K562 (cell line): ENCODE measurements around the gene HDAC9. TPM values are rescaled to one million over a fixed set of nuclear protein-coding genes. Genes with fewer than 3 reads are reported as not detected.

Experiments used
- ATAC-seq: fragments of 200-7000 bp; cut with Tn5 transposase; 3 replicates; pipeline ENCODE4 v1.9.1; 2020; ENCODE audit warnings: moderate library complexity
- BruUV-seq: library from RNA; stranded (reverse); fragments of 400-500 nt; replicated peaks from 2 replicates; lab custom pipeline; 2021; lab: Mats Ljungman, UMichigan
- CTCF ChIA-PET: fragments of 300-600 bp; formaldehyde crosslinking; extraction: SDS; loops from one replicate; lab custom pipeline; 2021; ENCODE audit warnings: low intra/inter-chr PET ratio; lab: Yijun Ruan, JAX
- POLR2A ChIA-PET: fragments of 300-600, 350-650 bp; sonication (Branson Sonifier 250); formaldehyde crosslinking; extraction: SDS; loops from one replicate; lab custom pipeline; 2021; ENCODE audit warnings: antibody characterized with exemption, inconsistent platforms; lab: Yijun Ruan, JAX
- DNase-seq, 4 experiments: peaks; one replicate each; pipeline versions ENCODE4 v3.0.0 to v3.0.0-alpha.2; 2011 to 2018; ENCODE audit warnings: low spot score in 3 of 4, mixed read lengths in 3 of 4; ENCODE audit errors: extremely low read depth in 1 of 4
- FAIRE-seq: peaks from 2 replicates; lab custom pipeline; 2011; peaks lifted over from hg19 to GRCh38; lab: Jason Lieb, UNC
- H2AFZ ChIP-seq: 2 replicates; pipeline ENCODE4 v1.6.0; 2011; ENCODE audit warnings: low read depth, low read length, control low read depth, inconsistent platforms
- H3K27ac ChIP-seq: fragments of 200-600 bp; 3 replicates; pipeline ENCODE4 v1.8.0; 2011; ENCODE audit warnings: low read depth, mild to moderate bottlenecking, control low read depth, inconsistent platforms, low read length, moderate library complexity, mixed read lengths; ENCODE audit errors: extremely low read depth
- H3K27me3 ChIP-seq, 2 experiments: fragments of 300-600 bp in 1 of 2; 2 replicates in 1 of 2; 3 replicates in 1 of 2; pipeline versions ENCODE4 v1.6.0 to v1.8.0; 2011; ENCODE audit warnings: inconsistent platforms in 2 of 2, low read length in 2 of 2, mild to moderate bottlenecking in 1 of 2, mixed read lengths in 1 of 2, moderate library complexity in 1 of 2; ENCODE audit not compliant: control insufficient read depth in 2 of 2, insufficient read depth in 2 of 2
- H3K36me3 ChIP-seq: fragments of 300-600 bp; 3 replicates; pipeline ENCODE4 v1.8.0; 2011; ENCODE audit warnings: mild to moderate bottlenecking, low read length, inconsistent platforms; ENCODE audit not compliant: control insufficient read depth, insufficient read depth
- H3K4me1 ChIP-seq, 2 experiments: fragments of 200-600 bp in 1 of 2; replicated peaks in 1 of 2; 2 replicates in 1 of 2; 3 replicates in 1 of 2; pipeline versions ENCODE4 v1.5.1 to v1.8.0; 2011; ENCODE audit warnings: inconsistent platforms in 2 of 2, low read length in 2 of 2, mild to moderate bottlenecking in 1 of 2, mixed read lengths in 1 of 2, moderate library complexity in 1 of 2; ENCODE audit not compliant: control insufficient read depth in 2 of 2, insufficient read depth in 2 of 2
- H3K4me2 ChIP-seq: 2 replicates; pipeline ENCODE4 v1.6.1; 2011; ENCODE audit warnings: low read length, control low read depth, inconsistent platforms, mixed read lengths; ENCODE audit not compliant: insufficient read depth
- H3K4me3 ChIP-seq: fragments of 200-600 bp; sonication (generic), shearing (Covaris generic); 2 replicates; pipeline ENCODE4 v1.5.1; 2016; ENCODE audit warnings: control low read depth, inconsistent platforms
- H3K79me2 ChIP-seq: fragments of 200-600 bp; 3 replicates; pipeline ENCODE4 v1.8.0; 2011; ENCODE audit warnings: low read length, inconsistent platforms; ENCODE audit not compliant: control insufficient read depth, insufficient read depth
- H3K9ac ChIP-seq, 2 experiments: 2 replicates each; pipeline versions ENCODE4 v1.6.0 to v1.6.1; 2011; ENCODE audit warnings: low read depth in 2 of 2, low read length in 2 of 2, control low read depth in 1 of 2, inconsistent platforms in 1 of 2, mild to moderate bottlenecking in 1 of 2, mixed read lengths in 1 of 2; ENCODE audit not compliant: insufficient read depth in 1 of 2
- H3K9me1 ChIP-seq: one replicate; pipeline ENCODE4 v1.6.0; 2011; ENCODE audit warnings: inconsistent platforms, mild to moderate bottlenecking, low read length, moderate library complexity; ENCODE audit not compliant: control insufficient read depth, insufficient read depth
- H3K9me3 ChIP-seq: replicated peaks from 2 replicates; pipeline ENCODE4 v1.5.1; 2011; ENCODE audit warnings: low read depth, low read length, inconsistent platforms; ENCODE audit not compliant: control insufficient read depth, insufficient read depth
- H4K20me1 ChIP-seq: replicated peaks from 2 replicates; pipeline ENCODE4 v1.6.1; 2011; ENCODE audit warnings: low read length, inconsistent platforms, mixed read lengths; ENCODE audit not compliant: control insufficient read depth, insufficient read depth
- EGR1 ChIP-seq: fragments of 450-650 bp; conservative IDR thresholded peaks from 2 replicates; pipeline ENCODE4 v1.6.1; 2017; ENCODE audit warnings: mild to moderate bottlenecking
- ELK1 ChIP-seq: sonication (generic); formaldehyde crosslinking; IDR thresholded peaks from 2 replicates; pipeline ENCODE4 v1.8.1; 2022; ENCODE audit warnings: missing genetic modification reagents
- NCOA6 ChIP-seq: fragments of 450-650 bp; IDR thresholded peaks from 2 replicates; pipeline ENCODE4 v1.6.1; 2017; ENCODE audit warnings: mild to moderate bottlenecking
- PML ChIP-seq: IDR thresholded peaks from 2 replicates; pipeline ENCODE4 v1.6.1; 2012; ENCODE audit warnings: low read length, inconsistent platforms
- POU5F1 ChIP-seq: fragments of 150-350 bp; IDR thresholded peaks from 2 replicates; pipeline ENCODE4 v1.6.1; 2014; ENCODE audit warnings: borderline replicate concordance, low read length, low read depth, mild to moderate bottlenecking; ENCODE audit not compliant: partially characterized antibody
- RFX5 ChIP-seq: IDR thresholded peaks from 2 replicates; pipeline ENCODE4 v1.6.1; 2011; ENCODE audit warnings: low read depth, mild to moderate bottlenecking, improper control_type of control experiment, low read length
- SPI1 ChIP-seq: IDR thresholded peaks from 2 replicates; pipeline ENCODE4 v1.6.1; 2011; ENCODE audit warnings: low read depth, low read length, control low read depth, borderline replicate concordance
- SREBF1 ChIP-seq: fragments of 150-350 bp; IDR thresholded peaks from 2 replicates; pipeline ENCODE4 v1.6.1; 2014; ENCODE audit warnings: antibody characterized with exemption, low read depth, low read length, borderline replicate concordance
- THAP12 ChIP-seq: fragments of 250-450 bp; sonication (Bioruptor Pico); IDR thresholded peaks from 2 replicates; pipeline ENCODE4 v1.9.0; 2021; ENCODE audit warnings: mild to moderate bottlenecking, inconsistent platforms
- ZC3H4 ChIP-seq: sonication (generic); formaldehyde crosslinking; IDR thresholded peaks from 2 replicates; pipeline ENCODE4 v1.9.0; 2021; ENCODE audit warnings: missing genetic modification reagents, borderline replicate concordance
- ZNF644 ChIP-seq: fragments of 200-800 bp; sonication (Bioruptor generic); IDR thresholded peaks from 2 replicates; pipeline ENCODE4 v1.6.1; 2016; ENCODE audit warnings: low read depth, missing genetic modification characterization, missing compliant biosample characterization
- WGBS: fragments of 100-300 bp; shearing (Covaris generic); methylation state at CpG from one replicate; pipeline ENCODE4 v1.1.6; 2016; ENCODE audit warnings: low coverage, mixed read lengths; ENCODE audit not compliant: insufficient coverage; ENCODE audit errors: missing lambda C conversion rate; 5-methylcytosine and 5-hydroxymethylcytosine counted together
- in situ Hi-C: fragments of 300-500 bp; cut with MboI; formaldehyde crosslinking; loops from 4 replicates; pipeline ENCODE4 v1.15.0; 2018; ENCODE audit warnings: inconsistent platforms, mixed read lengths
- intact Hi-C: fragments of 100-400 bp; cut with micrococcal nuclease; formaldehyde crosslinking; loops from 2 replicates; pipeline ENCODE4 v1.14.2; 2022
- polyA plus RNA-seq, 8 experiments: library from polyadenylated mRNA; depleted of rRNA in 4 of 8; stranded (reverse) in 5 of 8; unstranded in 3 of 8; fragments of >200 nt; fragmentation: Nextera tagmentation in 2 of 8; fragmentation: Illumina TruSeq in 1 of 8; extraction: Ambion mirVana in 2 of 8; extraction: Trizol in 1 of 8; gene quantifications; 2 replicates each; pipeline versions ENCODE4 v1.2.1 to v1.2.3, GENCODE V29; 2011 to 2014; ENCODE audit warnings: inconsistent platforms in 1 of 8, missing spikeins in 1 of 8
- total RNA-seq, 7 experiments: library from RNA; depleted of rRNA in 6 of 7; stranded (reverse); fragments of >200 nt in 6 of 7; fragmentation: Illumina TruSeq in 2 of 7; extraction: Trizol in 2 of 7; gene quantifications; 2 replicates each; pipeline versions ENCODE4 v1.2.1 to v1.2.3, GENCODE V29; 2011 to 2021; ENCODE audit warnings: low replicate concordance in 1 of 7
- TF ChIP-seq, protein P1 (sequence below): fragments of 250-450 bp; sonication (Bioruptor Pico); IDR thresholded peaks from 2 replicates; pipeline ENCODE4 v1.4.0; 2020; ENCODE audit warnings: mild to moderate bottlenecking

Gene HDAC9
- total and polyA plus RNA-seq, 9 of the 15 experiments (the other 6 are each of a cell fraction or from before 2014, with no cell fraction given): 0.08 to 0.91 (median 0.33) TPM

GRCh38 chr7:19020062-19020461, 524.5 kb downstream of the HDAC9 start:
- no peak overlapping the region for H2AFZ ChIP-seq
- no TSS peak for BruUV-seq
- intact Hi-C loops (no loop called here), in situ Hi-C loops (no loop called here)
- no peaks in the 10 kb centered on the region for H3K36me3 ChIP-seq
- H3K79me2 ChIP-seq: no peaks in the 10 kb centered on the region
- no peaks in the 10 kb centered on the region for H4K20me1 ChIP-seq
- H3K9me3 ChIP-seq: peaks cover 1% of the 10 kb centered on the region; the same call in 1 of the 2 replicates
- H3K4me2 ChIP-seq: no peak overlapping the region
- H3K27ac ChIP-seq: no peak overlapping the region
- ATAC-seq (no peak), DNase-seq (no peak), FAIRE-seq (no peak)
- no peak overlapping the region for H3K9ac ChIP-seq
- H3K4me1 ChIP-seq: no peaks in the 10 kb centered on the region
- TF ChIP-seq RFX5 (no peak), ELK1 (no peak)
- H3K27me3 ChIP-seq: no peaks in the 10 kb centered on the region
- H3K4me3 ChIP-seq: no peak overlapping the region
- CTCF ChIA-PET: no interaction called here
- POLR2A ChIA-PET: no interaction called here
- WGBS: 0% methylated on average over 2 of the region's 2 CpGs
- no peaks in the 10 kb centered on the region for H3K9me1 ChIP-seq

DNA sequence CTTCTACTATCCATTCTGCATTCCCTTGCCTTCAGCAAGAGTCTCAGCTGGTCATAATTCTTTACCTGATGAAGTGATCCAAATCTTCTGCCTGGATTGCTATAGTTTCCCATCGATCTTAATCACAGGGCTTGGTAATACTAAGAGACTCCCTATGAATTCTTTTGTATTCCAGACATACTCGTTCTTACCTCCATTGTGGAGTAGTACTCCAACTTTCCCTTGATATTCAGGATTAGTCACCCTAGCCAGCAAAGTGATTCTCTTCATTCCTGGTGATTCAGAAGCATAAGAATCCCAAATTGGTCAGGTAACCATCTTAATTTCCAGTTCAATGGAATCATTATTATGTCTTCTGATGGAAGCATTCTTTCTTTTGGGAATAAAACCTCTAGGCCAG, 525.2 kb downstream of the HDAC9 start:
- Histone ChIP-seq H3K4me2 (no peak overlapping the region), H3K79me2 (no peaks in the 10 kb centered on the region), H3K9ac (no peak overlapping the region), H2AFZ (no peak overlapping the region), H3K27me3 (no peaks in the 10 kb centered on the region), H4K20me1 (no peaks in the 10 kb centered on the region), H3K4me3 (no peak overlapping the region), H3K27ac (no peak overlapping the region), H3K4me1 (no peaks in the 10 kb centered on the region), H3K9me1 (no peaks in the 10 kb centered on the region), H3K9me3 (peaks cover 1% of the 10 kb centered on the region; the same call in 1 of the 2 replicates), H3K36me3 (no peaks in the 10 kb centered on the region)
- FAIRE-seq (no peak), DNase-seq (no peak), ATAC-seq (no peak)
- ChIA-PET POLR2A (no interaction called here), CTCF (no interaction called here)
- 2% methylated on average over 2 of the region's 2 CpGs for WGBS
- no TSS peak for BruUV-seq
- in situ Hi-C loops (no loop called here), intact Hi-C loops (no loop called here)
- no peak for TF ChIP-seq NCOA6
- TF ChIP-seq EGR1: no peak
- no peak for TF ChIP-seq SREBF1
- TF ChIP-seq, protein P1, sequence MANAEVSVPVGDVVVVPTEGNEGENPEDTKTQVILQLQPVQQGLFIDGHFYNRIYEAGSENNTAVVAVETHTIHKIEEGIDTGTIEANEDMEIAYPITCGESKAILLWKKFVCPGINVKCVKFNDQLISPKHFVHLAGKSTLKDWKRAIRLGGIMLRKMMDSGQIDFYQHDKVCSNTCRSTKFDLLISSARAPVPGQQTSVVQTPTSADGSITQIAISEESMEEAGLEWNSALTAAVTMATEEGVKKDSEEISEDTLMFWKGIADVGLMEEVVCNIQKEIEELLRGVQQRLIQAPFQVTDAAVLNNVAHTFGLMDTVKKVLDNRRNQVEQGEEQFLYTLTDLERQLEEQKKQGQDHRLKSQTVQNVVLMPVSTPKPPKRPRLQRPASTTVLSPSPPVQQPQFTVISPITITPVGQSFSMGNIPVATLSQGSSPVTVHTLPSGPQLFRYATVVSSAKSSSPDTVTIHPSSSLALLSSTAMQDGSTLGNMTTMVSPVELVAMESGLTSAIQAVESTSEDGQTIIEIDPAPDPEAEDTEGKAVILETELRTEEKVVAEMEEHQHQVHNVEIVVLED: no peak
- no peak for TF ChIP-seq ZC3H4
- no peak for TF ChIP-seq ZNF644 (tag)
- no peak for TF ChIP-seq PML
- TF ChIP-seq POU5F1: no peak
- TF ChIP-seq SPI1: no peak
- TF ChIP-seq THAP12 (CRISPR knock-in tag): no peak
